B cell (primary cell): ENCODE results near the gene SLC8B1.

Source experiments
- EZH2 ChIP-seq: IDR thresholded peaks from 2 replicates; pipeline ENCODE4 v1.6.1; 2012; ENCODE audit warnings: borderline replicate concordance, low read depth, mild to moderate bottlenecking, moderate library complexity, low read length; ENCODE audit not compliant: insufficient read depth, poor library complexity, severe bottlenecking
- TF ChIP-seq, protein P1 (sequence below): fragments of 200-600 bp; IDR thresholded peaks from one replicate; pipeline ENCODE4 v1.8.0; 2022; ENCODE audit warnings: antibody characterized with exemption, mild to moderate bottlenecking

DNA sequence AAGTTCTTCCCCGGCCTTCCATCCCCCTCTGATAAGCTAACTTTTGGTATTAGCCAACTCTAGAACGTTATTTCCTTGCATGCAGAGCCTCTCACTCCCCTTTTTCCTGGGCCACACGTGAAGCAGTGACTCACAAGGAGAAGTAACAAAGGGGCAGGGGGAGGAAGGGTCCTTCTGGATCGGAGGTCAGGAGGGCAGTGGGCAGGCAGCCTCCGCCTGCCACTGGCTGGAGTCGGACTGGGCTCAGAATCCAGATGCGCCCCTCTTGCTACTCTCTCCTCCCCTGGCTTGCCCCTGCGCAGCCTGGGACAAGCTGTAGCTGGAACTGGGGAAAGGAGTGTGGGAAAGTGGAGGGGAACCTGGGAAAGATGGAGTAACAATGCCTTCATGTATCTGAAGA is 58.6 kb downstream of the SLC8B1 start:
- no peak for TF ChIP-seq EZH2
- TF ChIP-seq, protein P1, sequence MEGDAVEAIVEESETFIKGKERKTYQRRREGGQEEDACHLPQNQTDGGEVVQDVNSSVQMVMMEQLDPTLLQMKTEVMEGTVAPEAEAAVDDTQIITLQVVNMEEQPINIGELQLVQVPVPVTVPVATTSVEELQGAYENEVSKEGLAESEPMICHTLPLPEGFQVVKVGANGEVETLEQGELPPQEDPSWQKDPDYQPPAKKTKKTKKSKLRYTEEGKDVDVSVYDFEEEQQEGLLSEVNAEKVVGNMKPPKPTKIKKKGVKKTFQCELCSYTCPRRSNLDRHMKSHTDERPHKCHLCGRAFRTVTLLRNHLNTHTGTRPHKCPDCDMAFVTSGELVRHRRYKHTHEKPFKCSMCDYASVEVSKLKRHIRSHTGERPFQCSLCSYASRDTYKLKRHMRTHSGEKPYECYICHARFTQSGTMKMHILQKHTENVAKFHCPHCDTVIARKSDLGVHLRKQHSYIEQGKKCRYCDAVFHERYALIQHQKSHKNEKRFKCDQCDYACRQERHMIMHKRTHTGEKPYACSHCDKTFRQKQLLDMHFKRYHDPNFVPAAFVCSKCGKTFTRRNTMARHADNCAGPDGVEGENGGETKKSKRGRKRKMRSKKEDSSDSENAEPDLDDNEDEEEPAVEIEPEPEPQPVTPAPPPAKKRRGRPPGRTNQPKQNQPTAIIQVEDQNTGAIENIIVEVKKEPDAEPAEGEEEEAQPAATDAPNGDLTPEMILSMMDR: no peak
